ENCODE data around the gene SIPA1L3.

SIPA1L3 gene

DNA sequence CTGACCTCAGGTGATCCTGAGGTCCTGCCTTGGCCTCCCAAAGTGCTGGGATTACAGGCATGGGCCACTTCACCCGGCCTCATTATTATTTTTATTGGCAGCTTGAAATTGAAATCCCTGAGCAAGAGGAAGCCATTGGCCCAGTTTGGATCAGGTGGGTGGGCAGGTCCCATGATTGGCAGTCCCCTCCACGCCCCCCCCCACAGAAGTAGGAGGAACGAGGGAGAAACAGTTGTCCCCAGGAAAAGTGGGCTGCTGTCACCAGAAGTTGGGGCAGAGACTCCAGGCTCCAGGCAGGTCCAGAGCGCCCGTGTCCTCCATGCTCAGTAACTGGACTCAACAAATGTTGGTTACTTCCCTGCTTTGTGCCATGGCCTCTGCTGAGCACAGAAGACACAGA is 70.4 kb downstream of the SIPA1L3 start:
- DNase-seq (ENCODE audit: low read depth in 1 of 2, low spot score in 1 of 2) = no peak

DNA sequence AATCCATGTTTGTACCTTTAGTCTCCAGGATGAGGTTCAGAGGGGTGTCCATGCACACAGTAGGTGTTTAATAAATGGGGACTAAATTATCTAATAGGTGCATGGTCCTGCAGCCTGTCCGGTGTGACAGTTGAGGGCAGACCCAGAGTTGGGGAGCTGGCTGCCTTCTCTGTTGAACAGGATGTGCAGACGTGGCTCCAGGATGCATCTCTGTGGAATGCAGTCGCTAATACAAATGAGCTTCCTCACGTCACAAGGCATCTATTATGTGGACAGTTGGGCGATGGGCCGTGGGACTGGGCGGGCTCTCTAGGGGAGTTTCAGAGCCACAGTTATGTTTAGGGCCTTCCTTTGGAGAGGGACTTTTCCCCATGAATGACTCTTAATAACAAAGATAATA is 71.0 kb downstream of the SIPA1L3 start:
- DNase-seq (ENCODE audit: low read depth in 1 of 2, low spot score in 1 of 2) = no peak

DNA sequence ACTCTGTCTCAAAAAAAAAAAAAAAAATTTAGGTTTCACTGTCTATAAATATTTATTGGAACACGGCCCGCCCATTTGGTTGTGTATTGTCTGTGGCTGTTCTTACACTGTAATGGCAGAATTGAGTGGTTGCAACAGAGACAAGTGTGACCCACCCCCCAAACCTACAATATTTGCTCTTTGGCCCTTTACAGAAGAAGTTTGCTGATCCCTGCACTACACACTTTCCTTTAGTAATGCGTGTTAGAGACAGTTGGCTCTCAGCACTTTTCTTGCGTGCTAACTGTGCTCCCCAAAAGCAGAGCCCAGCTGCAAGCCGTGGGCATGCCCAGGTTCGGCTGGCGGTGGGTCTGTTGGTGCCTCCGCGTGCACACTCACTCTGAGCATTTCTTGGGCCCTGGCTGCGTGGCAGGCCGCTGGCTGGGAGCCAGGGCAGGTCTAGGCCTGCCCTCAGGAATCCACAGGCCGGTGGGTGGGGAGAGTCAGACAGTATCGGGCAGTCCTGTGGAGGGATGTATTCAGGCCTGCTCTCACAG is 72.6 kb downstream of the SIPA1L3 start:
- no peak for DNase-seq (ENCODE audit: low read depth in 1 of 2, low spot score in 1 of 2)

DNA sequence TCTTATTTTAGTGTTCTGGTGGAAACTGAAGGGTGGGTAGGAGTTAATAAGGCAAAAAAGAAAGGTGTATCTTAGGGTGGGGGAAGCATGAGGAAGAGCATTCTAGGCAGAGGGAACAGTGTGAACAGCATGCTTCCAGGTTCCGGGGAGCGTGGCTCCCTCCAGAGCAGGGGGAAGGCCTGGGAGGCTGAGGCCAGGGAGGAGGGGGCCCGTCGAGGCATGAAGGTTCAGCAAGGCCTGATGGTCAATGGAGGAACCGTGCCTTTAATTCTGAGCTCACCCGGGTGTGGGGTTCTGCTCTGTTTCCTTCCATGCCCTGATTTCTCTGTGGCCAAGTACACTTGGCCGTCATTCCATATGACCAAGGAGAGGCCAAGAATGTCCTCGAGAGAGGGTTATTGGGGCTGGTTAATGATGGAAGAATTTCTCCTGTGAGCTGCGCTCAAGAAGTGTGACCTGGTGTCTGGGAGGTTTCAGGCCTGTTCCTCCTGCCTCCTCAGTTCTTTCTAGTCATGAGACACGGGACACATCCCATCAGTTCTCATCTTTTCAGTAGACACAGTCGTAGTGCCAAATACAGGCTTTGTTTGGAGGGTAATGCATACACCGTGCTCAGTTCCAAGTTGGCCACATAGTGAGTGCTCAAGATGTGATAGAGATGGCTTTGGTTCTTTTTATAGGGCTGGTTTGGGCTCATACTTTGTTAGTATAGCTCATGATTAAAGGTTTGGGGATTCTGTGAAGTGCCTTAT is 73.6 kb downstream of the SIPA1L3 start:
- no peak for DNase-seq (ENCODE audit: low read depth in 1 of 2, low spot score in 1 of 2)

DNA sequence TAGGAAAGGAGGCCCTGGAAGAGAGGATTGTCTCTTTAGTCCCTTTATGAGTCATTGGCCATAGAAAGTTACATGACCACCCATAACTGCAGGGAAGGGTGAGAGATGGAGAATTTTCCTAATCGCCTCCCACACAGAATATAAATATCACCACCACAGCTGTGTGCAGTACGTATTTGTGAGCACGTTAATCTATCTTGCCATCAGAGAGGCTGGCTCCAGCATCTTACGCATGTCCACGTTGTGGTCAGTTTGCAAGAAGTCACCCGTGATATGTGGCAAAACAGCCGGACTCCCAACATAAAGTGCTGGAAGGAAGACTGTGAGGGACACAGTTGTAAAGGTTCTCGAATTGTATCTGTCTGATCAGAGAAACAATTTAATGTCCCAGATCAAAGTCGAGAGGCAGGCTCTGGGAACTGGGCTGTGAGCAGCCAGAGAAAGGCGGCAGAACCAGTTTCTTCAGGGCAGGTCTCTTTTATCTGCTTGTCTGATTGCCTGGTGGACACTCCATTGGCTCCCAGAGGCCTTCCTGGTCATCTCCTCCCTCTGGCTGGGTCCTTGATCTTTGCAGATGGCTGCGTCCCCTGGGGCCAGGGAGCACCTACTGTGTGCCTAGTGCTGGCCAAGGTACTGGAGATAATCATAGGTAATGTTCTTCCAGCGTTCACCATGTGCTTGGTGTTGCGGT is 74.9 kb downstream of the SIPA1L3 start:
- no peak for DNase-seq (ENCODE audit: low read depth in 1 of 2, low spot score in 1 of 2)

DNA sequence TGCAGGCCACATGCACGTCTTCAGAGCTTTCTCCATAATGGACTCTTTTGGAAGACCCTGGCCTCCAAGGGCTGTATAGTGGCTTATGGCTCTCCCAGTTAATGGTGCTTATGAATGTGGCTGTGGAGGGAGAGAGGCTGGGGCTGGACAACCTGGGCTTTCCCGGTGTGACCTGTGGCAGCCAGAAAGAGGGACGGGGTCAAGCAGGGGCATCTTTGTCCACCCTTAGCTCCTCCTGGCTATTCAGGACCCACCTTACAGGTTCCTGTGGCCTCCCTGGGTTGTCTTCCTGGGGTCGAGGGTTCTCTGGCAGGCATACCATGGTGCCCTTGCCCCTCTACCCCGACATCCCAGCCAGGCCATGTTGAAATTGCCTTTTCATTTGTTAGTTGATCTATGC is 75.6 kb downstream of the SIPA1L3 start:
- no peak for DNase-seq (ENCODE audit: low read depth in 1 of 2, low spot score in 1 of 2)

DNA sequence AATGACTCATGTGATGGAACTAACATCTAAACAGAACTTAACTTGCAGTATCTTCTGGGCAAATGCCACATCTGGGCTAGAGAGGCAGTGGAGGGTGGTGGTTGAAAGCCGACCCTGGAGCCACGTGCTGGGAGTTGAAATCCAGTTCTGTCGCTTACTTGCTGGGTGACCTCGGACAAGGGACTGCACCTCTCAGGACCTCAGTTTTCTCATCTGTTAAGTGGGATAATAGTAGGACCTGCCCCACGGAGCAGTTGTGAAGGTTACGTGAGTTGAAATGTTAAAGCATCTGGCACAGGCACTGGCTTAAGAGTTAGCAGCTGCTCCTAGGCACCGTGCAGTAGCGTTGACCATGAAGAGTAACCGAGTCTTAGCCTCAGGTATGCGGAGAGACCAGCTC is 76.1 kb downstream of the SIPA1L3 start:
- no peak for DNase-seq (ENCODE audit: low read depth in 1 of 2, low spot score in 1 of 2)

DNA sequence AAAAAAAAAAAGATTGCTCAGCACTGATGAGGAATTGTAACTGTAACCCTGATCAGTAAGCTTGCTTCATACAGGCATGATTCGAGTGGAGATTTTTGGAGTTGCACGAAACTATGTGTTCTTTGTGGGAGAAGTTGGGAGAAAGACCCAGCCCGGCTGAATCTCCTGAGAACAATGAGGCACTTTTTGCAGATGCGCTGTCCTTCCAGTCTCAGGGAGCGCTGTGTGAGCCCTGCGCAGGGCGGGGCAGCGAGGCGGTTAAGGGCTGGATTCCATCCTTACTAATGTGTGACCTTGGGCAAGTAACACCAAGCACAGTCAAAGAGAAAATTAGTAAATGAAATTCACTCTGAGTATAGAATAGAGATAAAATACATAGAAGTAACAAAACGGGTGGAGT is 76.9 kb downstream of the SIPA1L3 start:
- no peak for DNase-seq (ENCODE audit: low read depth in 1 of 2, low spot score in 1 of 2)

DNA sequence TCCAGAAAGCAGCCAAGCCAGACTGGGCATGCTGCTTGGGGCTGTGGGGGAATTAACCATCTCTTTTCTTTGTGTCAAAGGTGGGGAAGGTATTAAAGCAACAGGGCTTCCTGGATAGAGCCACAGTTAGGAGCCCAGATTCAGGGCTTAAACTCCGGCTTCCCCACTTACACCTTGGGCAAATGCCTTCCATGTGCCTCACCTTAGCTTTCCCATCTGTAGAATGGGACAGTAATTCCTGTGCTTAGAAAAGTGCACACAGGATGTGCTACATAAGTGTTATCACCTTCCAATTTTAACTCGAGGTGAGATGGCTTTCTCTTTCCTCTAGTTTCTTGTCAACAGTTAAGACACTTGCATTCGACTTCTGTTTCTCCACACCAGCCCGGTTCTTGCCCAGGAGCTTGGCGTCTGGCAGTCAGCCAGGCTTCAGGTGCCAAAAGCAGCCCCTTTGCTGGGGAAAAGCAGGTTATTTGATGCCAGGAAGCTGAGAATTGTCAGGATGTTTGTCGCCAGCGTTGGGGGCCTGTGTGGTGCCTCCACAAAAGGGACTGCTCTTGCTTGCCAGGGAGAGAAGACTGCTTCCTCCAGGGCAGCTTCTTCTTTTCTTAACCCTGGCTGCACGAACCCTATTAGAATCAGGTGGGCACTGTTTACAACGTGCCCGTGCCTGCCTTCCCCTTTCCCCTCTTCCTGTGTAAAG is 79.2 kb downstream of the SIPA1L3 start:
- DNase-seq (ENCODE audit: low read depth in 1 of 2, low spot score in 1 of 2) = no peak

DNA sequence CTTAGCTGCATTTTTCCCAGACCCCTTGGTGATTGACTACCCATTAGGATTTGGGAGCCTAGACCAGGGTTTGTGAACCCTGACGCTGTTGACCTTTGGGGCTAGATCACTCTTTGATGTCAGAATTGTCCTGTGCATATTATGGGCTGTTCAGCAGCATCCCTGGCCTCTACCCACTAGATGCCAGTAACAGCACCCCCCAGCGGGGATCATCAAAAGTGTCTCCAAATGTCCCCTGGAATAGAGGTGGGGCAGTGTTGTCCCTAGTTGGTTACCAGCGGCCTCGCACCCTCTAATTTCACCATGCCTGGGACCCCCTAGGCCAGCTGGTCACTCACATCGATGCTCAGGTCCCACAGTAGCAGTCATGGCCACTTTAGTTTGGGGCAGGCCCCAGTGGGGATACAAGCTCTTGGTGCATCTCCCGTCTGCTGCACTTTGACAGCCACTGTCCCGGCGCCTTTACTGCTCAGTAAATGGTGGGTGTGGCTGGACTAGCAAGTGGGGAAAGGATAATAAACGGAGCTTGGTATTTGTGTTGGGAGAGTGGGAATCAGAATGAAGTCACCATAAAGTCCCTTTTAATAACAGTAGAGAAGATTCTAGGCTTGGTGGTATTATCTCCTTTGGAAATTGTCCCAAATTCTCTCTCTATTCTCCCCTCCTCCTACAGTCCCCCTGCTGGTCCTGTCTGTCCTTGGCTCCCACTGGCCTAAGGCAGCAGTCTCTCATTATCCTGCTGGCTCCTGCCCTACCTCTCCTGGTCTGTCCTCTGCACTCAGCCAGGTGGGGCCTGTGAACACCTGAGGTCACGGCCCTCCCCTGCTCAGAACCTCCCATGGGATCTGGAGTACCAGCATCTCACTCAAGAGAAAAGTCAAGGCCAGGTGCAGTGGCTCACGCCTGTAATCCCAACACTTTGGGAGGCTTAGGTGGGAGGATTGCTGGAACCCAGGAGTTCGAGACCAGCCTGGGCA is 80.6 kb downstream of the SIPA1L3 start:
- no peak for DNase-seq (ENCODE audit: low read depth in 1 of 2, low spot score in 1 of 2)

DNA sequence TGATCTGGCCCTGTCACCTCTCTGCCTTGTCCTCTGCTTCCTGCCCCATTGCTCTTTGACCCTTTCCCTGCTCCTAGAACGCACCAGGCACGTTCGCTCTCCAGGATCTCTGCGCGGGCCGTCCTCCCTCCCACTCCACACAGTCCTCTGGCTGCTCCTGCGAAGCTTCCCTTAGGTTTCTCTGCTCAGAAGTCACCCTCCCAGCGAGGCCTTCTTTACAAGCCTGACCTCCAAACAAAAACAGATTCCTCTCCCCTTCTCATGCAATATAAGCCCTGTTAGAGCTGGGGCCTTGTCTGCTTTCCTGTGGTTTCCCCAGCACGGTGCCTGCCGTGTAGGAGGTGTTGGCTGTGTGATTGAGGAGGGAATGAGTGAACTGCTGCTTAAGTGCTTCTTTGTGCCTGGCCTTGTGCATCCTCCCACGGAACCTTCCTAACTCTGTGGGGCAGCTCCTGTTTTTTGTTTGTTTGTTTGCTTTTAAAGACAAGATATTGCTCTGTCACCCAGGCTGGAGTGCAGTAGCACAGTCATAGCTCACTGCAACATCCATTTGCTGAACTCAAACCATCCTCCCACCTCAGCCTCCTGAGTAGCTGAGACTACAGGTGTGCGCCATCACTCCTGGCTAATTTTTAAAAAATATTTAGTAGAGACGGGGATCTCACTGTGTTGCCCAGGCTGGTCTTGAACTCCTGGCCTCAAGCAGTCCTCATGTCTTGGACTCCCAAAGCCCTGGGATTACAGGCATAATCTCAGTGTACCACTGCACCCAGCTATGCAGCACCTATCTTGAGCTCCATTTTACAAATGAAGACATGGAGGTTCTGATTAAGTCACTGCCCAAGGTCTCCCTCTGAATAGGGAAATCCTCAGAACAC is 82.0 kb downstream of the SIPA1L3 start:
- no peak for DNase-seq (ENCODE audit: low read depth in 1 of 2, low spot score in 1 of 2)

DNA sequence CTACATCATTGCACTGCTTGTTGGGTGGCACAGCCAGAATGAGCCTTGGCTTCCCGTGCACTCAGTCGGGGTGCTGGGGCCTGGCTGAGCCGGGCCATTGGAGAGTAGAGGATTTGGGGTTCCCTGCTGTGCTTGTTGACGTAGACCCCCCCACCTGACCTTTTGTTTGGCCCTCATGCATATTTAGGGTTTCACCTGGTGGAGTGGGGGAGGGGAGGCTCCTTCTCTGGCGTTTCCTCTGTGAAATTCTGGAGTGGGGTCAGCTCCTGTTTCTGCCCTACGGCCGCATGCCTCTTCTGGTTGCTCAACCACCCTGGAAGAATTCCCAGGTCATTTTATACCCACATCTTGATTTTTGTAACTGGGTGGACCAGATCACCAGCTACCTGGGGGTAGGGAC is 82.8 kb downstream of the SIPA1L3 start:
- DNase-seq (ENCODE audit: low read depth in 1 of 2, low spot score in 1 of 2) = no peak

DNA sequence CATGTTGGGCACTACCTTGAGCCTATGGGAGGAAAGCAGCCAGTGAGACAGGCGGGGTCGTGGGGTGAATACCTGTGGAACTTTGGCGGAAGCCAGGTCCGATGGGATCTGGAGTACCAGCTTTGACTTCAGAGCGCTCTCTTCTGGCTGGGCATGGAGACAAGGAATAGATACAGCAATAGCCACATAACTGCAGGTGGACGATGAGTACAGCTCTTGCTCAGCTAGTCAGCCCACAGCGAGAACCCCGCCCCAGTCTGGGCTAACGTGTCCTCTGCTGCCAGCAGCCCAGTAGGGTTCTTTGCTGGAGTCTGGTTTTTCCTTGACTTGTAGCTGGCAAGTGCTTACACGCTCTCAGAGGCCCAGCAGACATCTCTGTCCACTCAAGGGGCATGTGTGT is 83.4 kb downstream of the SIPA1L3 start:
- DNase-seq (ENCODE audit: low read depth in 1 of 2, low spot score in 1 of 2) = no peak

DNA sequence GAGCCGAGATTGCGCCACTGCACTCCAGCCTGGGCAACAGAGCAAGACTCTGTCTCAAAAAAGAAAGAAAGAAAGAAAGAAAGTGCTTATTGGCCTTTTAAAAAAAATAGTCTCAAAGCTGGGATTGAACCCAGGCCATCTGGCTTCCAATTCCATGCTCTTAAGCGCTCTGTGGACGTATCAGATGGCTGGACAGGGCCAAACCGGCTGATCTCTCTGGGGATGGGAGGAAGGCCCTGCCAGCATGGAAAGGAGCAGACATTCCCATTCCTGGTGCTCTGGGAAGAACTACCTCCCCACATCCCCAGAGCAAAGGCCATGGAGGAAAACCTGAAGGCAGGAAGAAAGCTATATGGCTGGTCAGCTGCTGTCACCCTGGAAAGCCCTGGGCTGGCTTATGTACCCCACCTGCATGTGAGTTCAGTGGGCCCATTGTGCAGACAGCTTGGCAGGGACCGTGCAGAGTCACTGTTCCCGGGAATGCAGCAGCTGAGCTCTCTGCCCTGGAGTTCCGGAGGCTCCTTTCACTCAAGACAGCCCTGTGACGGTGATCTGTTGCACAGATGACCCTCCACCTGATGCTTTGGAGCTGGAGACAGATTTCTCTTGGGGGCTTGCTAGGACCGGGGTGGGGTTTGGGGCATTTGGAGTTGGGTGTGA is 84.3 kb downstream of the SIPA1L3 start:
- DNase-seq (ENCODE audit: low read depth in 1 of 2, low spot score in 1 of 2) = no peak

DNA sequence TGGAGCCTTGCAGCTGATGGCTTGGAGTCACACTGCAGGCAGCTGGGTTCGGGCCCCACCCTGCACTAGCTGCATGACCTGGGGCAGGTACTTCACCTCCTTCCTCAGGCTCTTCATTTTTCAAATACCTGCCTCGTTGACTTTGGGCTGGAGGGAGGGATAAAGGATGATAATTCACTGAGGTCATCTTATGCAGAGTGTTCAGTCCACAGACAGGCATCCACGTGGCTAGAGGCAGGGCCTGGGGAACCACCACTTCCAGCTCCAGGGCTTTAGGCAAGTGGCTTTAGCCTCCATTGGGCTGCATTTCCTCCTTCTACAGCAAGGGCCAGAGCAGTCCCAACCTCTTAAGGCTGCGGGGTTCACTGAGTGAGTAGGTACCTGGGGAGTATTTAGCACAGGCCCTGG is 84.8 kb downstream of the SIPA1L3 start:
- no peak for DNase-seq (ENCODE audit: low read depth in 1 of 2, low spot score in 1 of 2)

DNA sequence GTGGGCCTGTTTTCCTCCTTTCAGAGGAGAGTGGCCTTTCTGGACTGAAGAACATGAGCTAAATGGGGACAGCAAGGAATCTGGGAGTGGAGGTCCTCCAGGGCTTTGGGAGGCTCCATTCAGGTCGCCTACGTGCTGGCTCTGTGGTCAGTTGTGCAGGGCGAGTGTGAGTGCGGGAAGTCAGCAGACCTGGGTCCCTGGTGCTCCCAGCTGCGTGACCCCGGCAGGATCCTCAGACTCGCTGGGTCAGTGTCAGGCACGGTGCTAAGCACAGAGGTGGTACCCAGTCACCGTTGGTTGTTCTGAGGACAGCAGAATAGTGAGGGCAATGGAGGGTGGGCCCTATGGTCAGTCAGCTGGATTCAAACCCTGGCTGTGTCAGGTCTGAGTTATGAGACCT is 85.8 kb downstream of the SIPA1L3 start:
- no peak for DNase-seq (ENCODE audit: low read depth in 1 of 2, low spot score in 1 of 2)

DNA sequence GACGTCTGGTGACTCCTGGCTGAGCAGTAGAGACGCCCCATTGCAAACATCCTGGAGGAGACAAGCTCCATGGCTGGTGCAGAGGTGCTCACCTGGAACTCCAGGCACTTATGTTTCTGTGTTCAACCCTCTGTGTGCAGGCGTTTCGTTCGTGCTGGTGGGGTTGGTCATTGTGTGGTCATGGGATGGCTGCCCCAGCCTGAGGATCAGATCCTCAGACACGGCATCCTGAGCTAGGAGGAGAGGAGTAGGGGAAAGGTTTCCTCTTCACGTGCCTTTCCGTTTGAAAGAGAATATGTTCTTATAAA is 87.8 kb downstream of the SIPA1L3 start:
- no peak for DNase-seq (ENCODE audit: low read depth in 1 of 2, low spot score in 1 of 2)

DNA sequence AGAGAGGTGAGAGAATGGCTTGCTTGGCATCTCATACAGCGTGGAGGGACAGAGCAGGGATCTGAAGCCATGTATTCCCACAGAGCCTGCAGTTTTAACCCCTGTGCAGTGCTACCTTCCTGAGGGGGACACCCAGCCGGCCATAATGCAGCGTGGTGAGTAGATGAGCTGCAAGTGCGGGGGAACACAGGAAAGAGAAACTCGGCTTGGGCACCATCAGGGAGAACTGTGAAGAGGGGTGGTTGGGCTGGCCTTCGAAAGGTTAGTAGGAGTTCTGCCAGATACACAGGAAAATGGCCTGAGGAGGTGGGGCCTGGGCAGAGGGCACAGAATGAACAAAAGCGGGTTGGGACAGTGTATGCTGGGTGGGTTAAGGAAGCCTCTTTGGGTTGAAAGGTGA is 88.3 kb downstream of the SIPA1L3 start:
- DNase-seq (ENCODE audit: low read depth in 1 of 2, low spot score in 1 of 2) = no peak

DNA sequence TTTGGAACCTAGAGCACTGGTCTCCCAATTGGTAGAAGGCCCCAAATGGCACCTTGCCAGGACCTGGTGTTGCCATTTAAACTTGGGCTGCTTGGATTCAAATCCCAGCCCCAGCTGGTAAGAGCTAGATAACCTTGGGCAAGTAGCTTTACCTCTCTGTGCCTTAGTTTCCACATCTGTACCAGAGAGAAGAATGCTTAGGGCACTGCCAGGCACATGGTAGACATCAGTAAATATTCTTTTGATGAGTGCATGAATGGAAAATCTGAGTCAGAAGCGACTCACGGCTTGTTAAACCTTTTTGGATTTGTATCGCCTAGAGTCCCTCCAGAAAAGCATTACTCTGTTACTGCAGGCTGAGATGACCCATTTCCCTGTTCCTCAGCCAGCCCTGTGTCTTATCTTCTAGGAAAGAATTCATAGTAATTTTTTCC is 90.9 kb downstream of the SIPA1L3 start:
- DNase-seq (ENCODE audit: low read depth in 1 of 2, low spot score in 1 of 2) = peak in 1 of 2 donors; percentile 37
